GM23338 (cell line): ENCODE results near the gene GRIK5. TPM values are rescaled to one million over a fixed set of nuclear protein-coding genes. Genes with fewer than 3 reads are reported as not detected.

ENCODE experiments used
- ATAC-seq: fragments of 200-7000 bp; cut with Tn5 transposase; 3 replicates; pipeline ENCODE4 v1.9.1; 2020
- DNase-seq: peaks from one replicate; pipeline ENCODE4 v3.0.0-alpha.2; 2015; ENCODE audit warnings: low spot score
- H2AFZ ChIP-seq: fragments of 200-600 bp; sonication (generic); 2 replicates; pipeline ENCODE4 v1.8.0; 2016; ENCODE audit warnings: antibody characterized with exemption, mild to moderate bottlenecking, moderate library complexity
- H3F3A ChIP-seq: fragments of 200-600 bp; sonication (generic); replicated peaks from 2 replicates; pipeline ENCODE4 v1.8.0; 2017; ENCODE audit warnings: antibody characterized with exemption, mixed run types, low read depth
- H3K27ac ChIP-seq: fragments of 200-600 bp; sonication (generic); 2 replicates; pipeline ENCODE4 v1.6.1; 2016; ENCODE audit warnings: low read depth
- H3K27me3 ChIP-seq: fragments of 200-600 bp; sonication (generic); 2 replicates; pipeline ENCODE4 v1.8.0; 2016; ENCODE audit warnings: mild to moderate bottlenecking, mixed run types, moderate library complexity; ENCODE audit not compliant: insufficient read depth
- H3K36me3 ChIP-seq: fragments of 200-600 bp; sonication (generic); 2 replicates; pipeline ENCODE4 v1.8.0; 2016; ENCODE audit warnings: mild to moderate bottlenecking; ENCODE audit not compliant: insufficient read depth
- H3K4me1 ChIP-seq: fragments of 200-600 bp; sonication (generic); 2 replicates; pipeline ENCODE4 v1.8.0; 2016; ENCODE audit warnings: mild to moderate bottlenecking, moderate library complexity; ENCODE audit not compliant: insufficient read depth
- H3K4me2 ChIP-seq: fragments of 200-600 bp; sonication (generic); 2 replicates; pipeline ENCODE4 v1.7.1; 2017; ENCODE audit warnings: mixed run types
- H3K4me3 ChIP-seq: fragments of 200-600 bp; sonication (generic); 2 replicates; pipeline ENCODE4 v1.6.1; 2016; ENCODE audit warnings: mixed run types
- H3K79me2 ChIP-seq: fragments of 200-600 bp; sonication (generic); replicated peaks from 2 replicates; pipeline ENCODE4 v1.8.0; 2017; ENCODE audit warnings: mild to moderate bottlenecking; ENCODE audit not compliant: insufficient read depth
- H3K9me2 ChIP-seq: fragments of 200-600 bp; sonication (generic); 2 replicates; pipeline ENCODE4 v1.8.0; 2017; ENCODE audit not compliant: insufficient read depth
- H4K20me1 ChIP-seq: fragments of 200-600 bp; sonication (generic); replicated peaks from 2 replicates; pipeline ENCODE4 v1.8.0; 2017; ENCODE audit warnings: mild to moderate bottlenecking; ENCODE audit not compliant: insufficient read depth
- H3K27ac Mint-ChIP-seq: 2 replicates; pipeline ENCODE4 v1.8.0; 2020; ENCODE audit warnings: inconsistent platforms, mild to moderate bottlenecking, moderate library complexity, mixed read lengths
- H3K27me3 Mint-ChIP-seq: 3 replicates; pipeline ENCODE4 v1.8.0; 2022; ENCODE audit warnings: low read depth, mild to moderate bottlenecking, moderate library complexity, mixed read lengths, inconsistent platforms; ENCODE audit not compliant: insufficient read depth, poor library complexity
- H3K36me3 Mint-ChIP-seq: 3 replicates; pipeline ENCODE4 v1.8.0; 2021; ENCODE audit warnings: low read depth, mild to moderate bottlenecking, inconsistent platforms, moderate library complexity, mixed read lengths
- H3K4me1 Mint-ChIP-seq: 3 replicates; pipeline ENCODE4 v1.8.0; 2020; ENCODE audit warnings: mild to moderate bottlenecking, inconsistent platforms, mixed read lengths
- H3K4me3 Mint-ChIP-seq: 3 replicates; pipeline ENCODE4 v1.8.0; 2021; ENCODE audit warnings: moderate library complexity, mild to moderate bottlenecking, inconsistent platforms, mixed read lengths
- H3K9me3 Mint-ChIP-seq: 3 replicates; pipeline ENCODE4 v1.8.0; 2020; ENCODE audit warnings: moderate library complexity, mild to moderate bottlenecking, inconsistent platforms, mixed read lengths
- ETS1 ChIP-seq: IDR thresholded peaks from 2 replicates; pipeline ENCODE4 v1.6.1; 2016; ENCODE audit warnings: antibody characterized with exemption
- EZH2 ChIP-seq: fragments of 200-600 bp; sonication (generic); IDR thresholded peaks from one replicate; pipeline ENCODE4 v1.8.0; 2017; ENCODE audit warnings: antibody characterized with exemption, mild to moderate bottlenecking, low read depth; ENCODE audit not compliant: unreplicated experiment
- EZH2phosphoT487 ChIP-seq: fragments of 200-600 bp; sonication (generic); IDR thresholded peaks from one replicate; pipeline ENCODE4 v1.8.1; 2018; ENCODE audit warnings: antibody characterized with exemption; ENCODE audit not compliant: unreplicated experiment
- JUNB ChIP-seq: IDR thresholded peaks from one replicate; pipeline ENCODE4 v1.6.1; 2016; ENCODE audit warnings: antibody characterized with exemption; ENCODE audit not compliant: unreplicated experiment
- POLR2AphosphoS5 ChIP-seq: IDR thresholded peaks from 2 replicates; pipeline ENCODE4 v1.6.1; 2016; ENCODE audit warnings: antibody characterized with exemption, low read depth
- REST ChIP-seq: IDR thresholded peaks from one replicate; pipeline ENCODE4 v1.6.1; 2018; ENCODE audit warnings: antibody characterized with exemption; ENCODE audit not compliant: unreplicated experiment
- STAT1 ChIP-seq: IDR thresholded peaks from one replicate; pipeline ENCODE4 v1.6.1; 2016; ENCODE audit warnings: antibody characterized with exemption; ENCODE audit not compliant: unreplicated experiment
- ZNF114 ChIP-seq: fragments of 250-450 bp; sonication (Bioruptor Pico); IDR thresholded peaks from 2 replicates; pipeline ENCODE4 v1.5.0; 2020; ENCODE audit warnings: mild to moderate bottlenecking, moderate library complexity
- ZNF331 ChIP-seq: fragments of 250-450 bp; sonication (Bioruptor Pico); IDR thresholded peaks from 2 replicates; pipeline ENCODE4 v1.5.0; 2020; ENCODE audit warnings: low read depth, mild to moderate bottlenecking, moderate library complexity
- ZNF462 ChIP-seq: fragments of 250-450 bp; sonication (Bioruptor Pico); IDR thresholded peaks from 2 replicates; pipeline ENCODE4 v1.5.0; 2020; ENCODE audit warnings: mild to moderate bottlenecking, moderate library complexity
- polyA plus RNA-seq: library from polyadenylated mRNA; unstranded; fragments of >200 nt; fragmentation: Nextera tagmentation; extraction: Ambion mirVana; gene quantifications from 2 replicates; pipeline ENCODE4 v1.2.1, GENCODE V29; 2016
- total RNA-seq: library from RNA; depleted of rRNA; stranded (reverse); fragments of >200 nt; shearing (Covaris generic); gene quantifications from 2 replicates; pipeline ENCODE4 v1.2.3, GENCODE V29; 2014

Gene GRIK5
- total and polyA plus RNA-seq, 2 experiments from 2014 or later: 5.1 to 42.5 TPM

- ATAC-seq (no peak), DNase-seq (no peak)
- peaks cover 7% of the 10 kb centered on the region; the same call in 1 of the 2 replicates for H3F3A ChIP-seq
- Mint-ChIP-seq H3K36me3 (no peaks in the 10 kb centered on the region), H3K27me3 (peaks cover 15% of the 10 kb centered on the region), H3K4me3 (no peak overlapping the region), H3K4me1 (peaks cover 31% of the 10 kb centered on the region), H3K27ac (no peak overlapping the region), H3K9me3 (no peaks in the 10 kb centered on the region)
- H3K4me2 ChIP-seq: no peak overlapping the region
- H3K9me2 ChIP-seq: no peaks in the 10 kb centered on the region
- no peak overlapping the region for H3K27ac ChIP-seq
- H3K4me1 ChIP-seq: peaks cover 15% of the 10 kb centered on the region
- no peak for TF ChIP-seq POLR2AphosphoS5
- H3K79me2 ChIP-seq: no peaks in the 10 kb centered on the region
- H3K36me3 ChIP-seq: no peaks in the 10 kb centered on the region
- H2AFZ ChIP-seq: no peak overlapping the region
- no peaks in the 10 kb centered on the region for H3K27me3 ChIP-seq
- H4K20me1 ChIP-seq: no peaks in the 10 kb centered on the region
- no peak overlapping the region for H3K4me3 ChIP-seq
Measured at GRCh38 chr19:42111811-42112210, 41.8 kb upstream of the GRIK5 start.

GRCh38 chr19:42111384-42111783, 41.4 kb upstream of the GRIK5 start:
- no peaks in the 10 kb centered on the region for H3K36me3 ChIP-seq
- H4K20me1 ChIP-seq: no peaks in the 10 kb centered on the region
- no peak overlapping the region for H3K4me2 ChIP-seq
- no peak overlapping the region for H3K4me3 ChIP-seq
- no peaks in the 10 kb centered on the region for H3K9me3 Mint-ChIP-seq
- H3K4me1 Mint-ChIP-seq: peaks cover 31% of the 10 kb centered on the region
- H3F3A ChIP-seq: peaks cover 7% of the 10 kb centered on the region; the same call in 1 of the 2 replicates
- no peaks in the 10 kb centered on the region for H3K36me3 Mint-ChIP-seq
- H3K4me3 Mint-ChIP-seq: no peak overlapping the region
- no peak overlapping the region for H3K27ac Mint-ChIP-seq
- no peak overlapping the region for H3K27ac ChIP-seq
- no peaks in the 10 kb centered on the region for H3K9me2 ChIP-seq
- ATAC-seq: no peak
- H2AFZ ChIP-seq: no peak overlapping the region
- H3K79me2 ChIP-seq: no peaks in the 10 kb centered on the region
- H3K27me3 ChIP-seq: no peaks in the 10 kb centered on the region
- H3K4me1 ChIP-seq: peaks cover 15% of the 10 kb centered on the region
- peaks cover 16% of the 10 kb centered on the region for H3K27me3 Mint-ChIP-seq
- no peak for DNase-seq
- TF ChIP-seq ZNF114 (CRISPR knock-in tag) (no peak), JUNB (no peak), ETS1 (no peak), STAT1 (no peak), ZNF331 (no peak), REST (no peak), POLR2AphosphoS5 (no peak), EZH2phosphoT487 (no peak), ZNF462 (CRISPR knock-in tag) (no peak), EZH2 (no peak)
